Stimulated activated CD4-positive, alpha-beta T cell treated with anti-CD3 and anti-CD28 coated beads, TNF-alpha, amount 100 ng/mL, for 48 hours (primary cell): ENCODE data around the gene IFRD2.
"Not testable (repeated sequence)": the region's sequence is repeated elsewhere in the genome, so short reads cannot be mapped to it uniquely, and the experiment has no call there.

ENCODE experiments used
- DNase-seq, 3 donors: peaks; one replicate each; pipeline ENCODE4 v3.0.0-alpha.2; 2020; ENCODE audit warnings: low read depth in 3 of 3

Gene IFRD2

GRCh38 chr3:50251220-50251619 is 41.0 kb downstream of the IFRD2 start:
- peak; percentile 34 to 65 (median 56) for DNase-seq

- no peak for DNase-seq
These were observed 41.7 kb downstream of the IFRD2 start for GRCh38 chr3:50250514-50250913.

- no peak for DNase-seq
These were observed 42.8 kb downstream of the IFRD2 start for GRCh38 chr3:50249457-50249856.

GRCh38 chr3:50248387-50248786 is 43.8 kb downstream of the IFRD2 start:
- no peak for DNase-seq

- peak; percentile 74 to 82 (median 82) for DNase-seq
These were observed 45.7 kb downstream of the IFRD2 start for GRCh38 chr3:50246517-50246954.

GRCh38 chr3:50245831-50246516 is 46.3 kb downstream of the IFRD2 start:
- DNase-seq = peak; percentile 84 to 96 (median 92)

- DNase-seq = no peak
These were observed 46.9 kb downstream of the IFRD2 start for GRCh38 chr3:50245251-50245745.

GRCh38 chr3:50244813-50245212 is 47.4 kb downstream of the IFRD2 start:
- DNase-seq = not testable (repeated sequence)

GRCh38 chr3:50243543-50243895 is 48.7 kb downstream of the IFRD2 start:
- no peak for DNase-seq

GRCh38 chr3:50242851-50243542 is 49.2 kb downstream of the IFRD2 start:
- DNase-seq = peak in 1 of 3 donors; percentile 31

- DNase-seq = no peak
These were observed 49.9 kb downstream of the IFRD2 start for GRCh38 chr3:50242381-50242770.

GRCh38 chr3:50241713-50242380 is 50.4 kb downstream of the IFRD2 start:
- DNase-seq = no peak

- no peak for DNase-seq
These were observed 51.1 kb downstream of the IFRD2 start for GRCh38 chr3:50241163-50241562.

GRCh38 chr3:50239649-50240048 is 52.6 kb downstream of the IFRD2 start:
- no peak for DNase-seq

GRCh38 chr3:50238549-50239026 is 53.6 kb downstream of the IFRD2 start:
- DNase-seq = no peak

- peak; percentile 72 to 83 (median 79) for DNase-seq
These were observed 54.3 kb downstream of the IFRD2 start for GRCh38 chr3:50237754-50238548.
